Liver (tissue), 9 donors: ENCODE measurements around the gene DCLRE1A. TPM values are rescaled to one million over a fixed set of nuclear protein-coding genes. Genes with fewer than 3 reads are reported as not detected.
"Not testable (repeated sequence)": the region's sequence is repeated elsewhere in the genome, so short reads cannot be mapped to it uniquely, and the experiment has no call there.

Experiments
- DNase-seq: peaks from one replicate; pipeline ENCODE4 v3.0.0-alpha.2; 2017; ENCODE audit warnings: low spot score
- H3K27ac ChIP-seq, 2 donors: one replicate each; pipeline ENCODE4 v1.7.0; 2013; ENCODE audit warnings: inconsistent platforms in 2 of 2, low read length in 2 of 2, control low read depth in 1 of 2, low read depth in 1 of 2, mild to moderate bottlenecking in 1 of 2
- H3K27me3 ChIP-seq, 4 donors: one replicate each; pipeline versions ENCODE4 v1.6.1 to v1.7.0; 2013; ENCODE audit warnings: low read length in 3 of 4, inconsistent platforms in 1 of 4, mild to moderate bottlenecking in 1 of 4, moderate library complexity in 1 of 4; ENCODE audit not compliant: control insufficient read depth in 4 of 4, insufficient read depth in 4 of 4
- H3K36me3 ChIP-seq, 4 donors: one replicate each; pipeline versions ENCODE4 v1.6.1 to v1.7.0; 2013; ENCODE audit warnings: low read length in 3 of 4, mild to moderate bottlenecking in 3 of 4, low read depth in 1 of 4, moderate library complexity in 1 of 4; ENCODE audit not compliant: control insufficient read depth in 4 of 4, insufficient read depth in 3 of 4
- H3K4me1 ChIP-seq, 4 donors: one replicate each; pipeline versions ENCODE4 v1.6.1 to v1.7.0; 2013; ENCODE audit warnings: low read length in 3 of 4, mild to moderate bottlenecking in 3 of 4, moderate library complexity in 1 of 4; ENCODE audit not compliant: control insufficient read depth in 4 of 4, insufficient read depth in 4 of 4
- H3K4me3 ChIP-seq, 3 donors: one replicate each; pipeline versions ENCODE4 v1.6.1 to v1.7.0; 2013; ENCODE audit warnings: low read length in 3 of 3, control low read depth in 1 of 3, low read depth in 1 of 3, mild to moderate bottlenecking in 1 of 3
- H3K9ac ChIP-seq, 2 donors: one replicate each; pipeline ENCODE4 v1.7.0; 2013; ENCODE audit warnings: low read length in 2 of 2, mild to moderate bottlenecking in 2 of 2, moderate library complexity in 2 of 2, control low read depth in 1 of 2, low read depth in 1 of 2
- H3K9me3 ChIP-seq, 4 donors: one replicate each; pipeline versions ENCODE4 v1.6.1 to v1.7.0; 2013; ENCODE audit warnings: low read length in 3 of 4; ENCODE audit not compliant: control insufficient read depth in 4 of 4
- ATF3 ChIP-seq: IDR thresholded peaks from 2 replicates; pipeline ENCODE4 v1.6.1; 2016; ENCODE audit warnings: antibody characterized with exemption
- CTCF ChIP-seq: fragments of 150-350 bp; IDR thresholded peaks from 2 replicates; pipeline ENCODE4 v1.5.1; 2017; ENCODE audit warnings: improper control_type of control experiment, low read depth, low read length; ENCODE audit not compliant: missing input control
- FOXA1 ChIP-seq: IDR thresholded peaks from 2 replicates; pipeline ENCODE4 v1.6.1; 2016; ENCODE audit warnings: antibody characterized with exemption
- FOXA2 ChIP-seq: IDR thresholded peaks from 2 replicates; pipeline ENCODE4 v1.6.1; 2016; ENCODE audit warnings: antibody characterized with exemption
- HNF4A ChIP-seq, 2 donors: conservative IDR thresholded peaks; 2 replicates each; pipeline ENCODE4 v1.6.1; 2016; ENCODE audit warnings: antibody characterized with exemption in 2 of 2, mild to moderate bottlenecking in 2 of 2
- HNF4G ChIP-seq: IDR thresholded peaks from 2 replicates; pipeline ENCODE4 v1.6.1; 2016; ENCODE audit warnings: antibody characterized with exemption
- JUND ChIP-seq, 2 donors: IDR thresholded peaks; 2 replicates each; pipeline ENCODE4 v1.6.1; 2016; ENCODE audit warnings: antibody characterized with exemption in 2 of 2
- MAX ChIP-seq: IDR thresholded peaks from 2 replicates; pipeline ENCODE4 v1.6.1; 2016; ENCODE audit warnings: antibody characterized with exemption
- NR2F2 ChIP-seq: IDR thresholded peaks from 2 replicates; pipeline ENCODE4 v1.6.1; 2016; ENCODE audit warnings: antibody characterized with exemption
- RAD21 ChIP-seq, 2 donors: IDR thresholded peaks; 2 replicates each; pipeline ENCODE4 v1.6.1; 2016; ENCODE audit warnings: antibody characterized with exemption in 2 of 2, mild to moderate bottlenecking in 2 of 2
- REST ChIP-seq: IDR thresholded peaks from 2 replicates; pipeline ENCODE4 v1.6.1; 2016; ENCODE audit warnings: antibody characterized with exemption, mild to moderate bottlenecking
- RXRA ChIP-seq, 2 donors: IDR thresholded peaks; 2 replicates each; pipeline ENCODE4 v1.6.1; 2017 to 2018; ENCODE audit warnings: antibody characterized with exemption in 2 of 2, mild to moderate bottlenecking in 1 of 2
- SP1 ChIP-seq: IDR thresholded peaks from 2 replicates; pipeline ENCODE4 v1.6.1; 2018; ENCODE audit warnings: antibody characterized with exemption, mild to moderate bottlenecking
- TAF1 ChIP-seq: conservative IDR thresholded peaks from 2 replicates; pipeline ENCODE4 v1.6.1; 2016; ENCODE audit warnings: antibody characterized with exemption, mild to moderate bottlenecking
- YY1 ChIP-seq: IDR thresholded peaks from 2 replicates; pipeline ENCODE4 v1.6.1; 2016; ENCODE audit warnings: antibody characterized with exemption, mild to moderate bottlenecking
- ZBTB33 ChIP-seq: IDR thresholded peaks from 2 replicates; pipeline ENCODE4 v1.6.1; 2016; ENCODE audit warnings: antibody characterized with exemption
- WGBS: extraction: QIAGEN DNeasy Blood & Tissue Kit; methylation state at CpG from one replicate; pipeline ENCODE4 v1.1.7; 2013; 5-methylcytosine and 5-hydroxymethylcytosine counted together
- polyA plus RNA-seq, 2 donors: library from polyadenylated mRNA; stranded (reverse) in 1 of 2; unstranded in 1 of 2; fragments of 200-250 nt in 1 of 2; fragments of >200 nt in 1 of 2; fragmentation: Nextera tagmentation in 1 of 2; extraction: Ambion mirVana in 1 of 2; gene quantifications; one replicate each; pipeline versions ENCODE4 v1.2.1 to v1.2.3, GENCODE V29; 2013 to 2015
- total RNA-seq, 2 donors: library from RNA; depleted of rRNA; stranded (reverse); fragments of >200 nt; gene quantifications; one replicate each; pipeline ENCODE4 v1.2.3, GENCODE V29; 2014
- donor health status: healthy.
- donor health status: healthy.
- donor health status: healthy.
- donor health status: healthy.
- donor health status: healthy.

The DCLRE1A gene
- total and polyA plus RNA-seq, 4 donors = 1.9 to 11.3 (median 6.4) TPM

- no peak overlapping the region for H3K9ac ChIP-seq
- no peaks in the 10 kb centered on the region for H3K36me3 ChIP-seq
- H3K27ac ChIP-seq = no peak overlapping the region
- H3K9me3 ChIP-seq = no peaks in the 10 kb centered on the region
- no peaks in the 10 kb centered on the region for H3K4me1 ChIP-seq
- WGBS = 98% methylated on average over 7 of the region's 7 CpGs
- no peak overlapping the region for H3K4me3 ChIP-seq
- H3K27me3 ChIP-seq = no peaks in the 10 kb centered on the region
- no peak for DNase-seq
- TF ChIP-seq RXRA (IDR thresholded peaks at IDR 0.05) (no peak), JUND (IDR thresholded peaks at IDR 0.05) (no peak), CTCF (no peak), YY1 (no peak), FOXA2 (no peak), MAX (no peak), REST (no peak), NR2F2 (no peak), FOXA1 (no peak), ATF3 (no peak), ZBTB33 (no peak), HNF4G (no peak), SP1 (no peak), HNF4A (conservative IDR thresholded peaks at IDR 0.05) (no peak), RAD21 (IDR thresholded peaks at IDR 0.05) (no peak), TAF1 (no peak)
Observed at GRCh38 chr10:113822174-113822573, 31.7 kb downstream of the DCLRE1A start.

- 84% methylated on average over 3 of the region's 3 CpGs for WGBS
- not testable (repeated sequence) for H3K9me3 ChIP-seq, H3K27ac ChIP-seq, H3K36me3 ChIP-seq, H3K9ac ChIP-seq, H3K4me3 ChIP-seq, H3K4me1 ChIP-seq, H3K27me3 ChIP-seq, DNase-seq
Observed at GRCh38 chr10:113821306-113821705, 32.6 kb downstream of the DCLRE1A start.
